EH (cell line): Measurements from ENCODE around the gene KCNJ2.

Experiments used
- DNase-seq: peaks from one replicate; pipeline ENCODE4 v3.0.0-alpha.2; 2015; ENCODE audit warnings: low read depth

The KCNJ2 gene

DNA sequence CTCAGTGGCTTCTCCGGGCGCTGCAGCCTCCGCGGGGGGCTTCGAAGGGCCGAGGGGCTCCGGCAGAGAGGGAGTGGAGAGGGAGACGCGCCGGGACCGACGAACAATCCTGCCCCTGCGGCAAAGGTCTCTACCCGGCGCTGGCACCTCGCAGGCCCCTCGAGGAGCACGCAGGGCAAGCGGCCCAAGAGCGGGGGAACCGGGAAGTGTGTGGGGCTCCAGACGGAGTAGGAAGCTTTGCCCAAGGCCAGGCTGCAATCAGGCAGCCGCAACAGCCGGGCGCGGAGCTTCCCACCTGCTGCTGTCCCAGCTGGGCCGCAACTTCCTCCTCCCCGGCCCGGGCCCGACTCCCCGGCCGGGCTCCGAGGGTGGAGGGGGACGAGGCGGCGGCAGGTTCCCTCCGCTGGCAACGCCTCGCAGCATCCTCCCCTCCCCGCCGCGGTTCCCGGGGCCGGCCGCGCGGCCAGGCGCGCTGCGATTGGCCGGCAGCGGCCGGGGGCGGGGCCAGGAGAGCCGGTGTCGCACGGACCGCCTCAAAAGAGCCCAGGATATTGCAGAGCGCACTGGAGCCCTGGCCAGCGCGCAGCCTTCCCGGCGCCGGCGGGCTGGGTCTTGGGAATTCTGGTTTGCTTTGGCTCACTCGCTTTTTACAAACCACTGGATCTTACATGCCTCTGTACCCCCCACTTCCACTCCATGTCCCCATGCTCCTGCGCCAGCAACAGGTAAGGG lies at the start of gene KCNJ2:
KCNJ2 (plus strand) TSS at position 556 of the 732 bp plus-strand sequence. CDS start 5,508 bp downstream, outside the sequence.
- DNase-seq: peak; percentile 71

- DNase-seq: no peak
Measured at GRCh38 chr17:70119545-70119944, 49.8 kb upstream of the KCNJ2 start.

DNA sequence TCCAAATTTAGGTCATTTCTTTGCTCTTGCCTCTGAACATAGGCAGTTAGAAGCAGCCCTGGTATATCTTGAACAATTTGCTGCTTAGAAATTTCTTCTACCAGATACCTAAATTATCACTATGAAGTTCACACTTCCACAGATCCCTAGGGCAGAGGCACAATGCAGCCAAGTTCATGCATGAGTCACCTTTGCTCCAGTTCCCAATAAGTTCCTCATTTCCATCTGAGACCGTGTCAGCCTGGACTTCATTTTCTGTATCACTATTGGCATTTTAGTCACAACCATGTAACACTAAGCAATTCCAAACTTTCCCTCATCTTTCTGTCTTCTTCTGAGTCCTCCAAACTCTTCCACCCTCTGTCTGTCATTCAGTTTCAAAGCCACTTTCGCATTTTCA lies 49.3 kb upstream of the KCNJ2 start:
- DNase-seq: no peak

GRCh38 chr17:70120425-70120824 lies 48.9 kb upstream of the KCNJ2 start:
- DNase-seq: no peak

GRCh38 chr17:70121126-70121525 lies 48.2 kb upstream of the KCNJ2 start:
- DNase-seq: no peak

GRCh38 chr17:70123193-70123592 lies 46.1 kb upstream of the KCNJ2 start:
- no peak for DNase-seq

DNA sequence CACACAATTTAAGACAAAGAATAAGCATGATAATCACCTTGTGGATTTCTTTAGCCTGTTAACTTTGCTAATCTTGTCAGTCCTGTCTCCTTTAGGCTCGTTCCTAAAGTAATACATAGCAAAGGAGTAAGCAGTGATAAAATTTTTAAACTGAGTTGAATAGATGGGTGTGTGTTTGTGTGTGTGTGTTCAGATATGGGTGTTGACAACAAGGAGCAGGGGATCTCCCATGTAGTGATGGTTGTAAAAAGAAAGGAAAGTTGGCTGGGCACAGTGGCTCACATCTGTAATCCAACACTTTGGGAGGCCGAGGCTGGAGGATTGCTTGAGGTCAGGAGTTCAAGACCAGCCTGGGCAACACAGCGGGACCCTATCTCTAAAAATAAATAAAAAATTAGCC lies 44.6 kb upstream of the KCNJ2 start:
- DNase-seq: no peak

- no peak for DNase-seq
Measured at GRCh38 chr17:70127221-70127873, 42.0 kb upstream of the KCNJ2 start.

GRCh38 chr17:70128727-70129238 lies 40.5 kb upstream of the KCNJ2 start:
- DNase-seq: no peak

- DNase-seq: no peak
Measured at GRCh38 chr17:70130289-70130688, 39.0 kb upstream of the KCNJ2 start.

DNA sequence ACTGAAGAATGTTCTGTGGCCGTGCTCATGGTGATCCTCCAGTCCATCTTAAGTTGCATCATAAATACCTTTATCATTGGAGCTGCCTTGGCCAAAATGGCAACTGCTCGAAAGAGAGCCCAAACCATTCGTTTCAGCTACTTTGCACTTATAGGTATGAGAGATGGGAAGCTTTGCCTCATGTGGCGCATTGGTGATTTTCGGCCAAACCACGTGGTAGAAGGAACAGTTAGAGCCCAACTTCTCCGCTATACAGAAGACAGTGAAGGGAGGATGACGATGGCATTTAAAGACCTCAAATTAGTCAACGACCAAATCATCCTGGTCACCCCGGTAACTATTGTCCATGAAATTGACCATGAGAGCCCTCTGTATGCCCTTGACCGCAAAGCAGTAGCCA lies 36.8 kb upstream of the KCNJ2 start:
- no peak for DNase-seq

DNA sequence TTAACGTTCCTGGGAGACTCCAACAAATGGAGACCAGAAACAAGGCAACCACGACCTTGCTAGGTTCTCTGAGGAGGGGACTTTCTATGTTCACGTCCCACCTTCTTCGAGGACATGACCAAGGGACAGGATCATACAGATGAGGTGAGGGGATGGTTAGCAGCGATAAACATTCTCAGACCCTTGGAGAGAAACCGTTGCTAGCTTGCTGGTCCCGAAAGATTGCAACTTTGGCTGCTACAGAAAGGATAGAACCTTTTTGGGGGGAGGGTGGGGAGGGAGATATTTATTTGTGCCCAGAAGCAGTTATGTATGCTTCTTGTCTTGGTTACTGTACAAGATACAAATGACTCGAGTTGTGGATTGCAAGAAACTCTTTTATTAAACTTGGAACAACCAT lies 35.3 kb upstream of the KCNJ2 start:
- DNase-seq: no peak

DNA sequence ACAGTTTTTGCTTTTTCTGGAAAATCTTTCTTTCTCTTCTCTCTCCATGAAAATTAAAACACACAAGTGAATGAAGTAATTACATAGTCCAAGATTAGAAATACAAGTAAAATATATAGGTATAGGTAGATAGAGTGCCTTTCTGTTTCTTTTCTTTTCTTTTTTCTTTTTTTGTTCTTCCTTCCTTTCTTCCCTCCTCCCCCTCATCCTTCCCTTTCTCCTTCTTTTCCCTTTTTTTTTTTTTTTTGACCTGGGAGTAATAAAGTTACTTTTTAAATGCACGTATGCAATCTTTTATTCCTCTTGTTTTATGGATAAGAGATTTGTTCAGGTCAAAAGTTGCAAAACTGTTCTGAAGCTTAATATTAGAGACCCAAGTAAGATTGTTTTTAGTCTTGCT lies 34.6 kb upstream of the KCNJ2 start:
- no peak for DNase-seq

DNA sequence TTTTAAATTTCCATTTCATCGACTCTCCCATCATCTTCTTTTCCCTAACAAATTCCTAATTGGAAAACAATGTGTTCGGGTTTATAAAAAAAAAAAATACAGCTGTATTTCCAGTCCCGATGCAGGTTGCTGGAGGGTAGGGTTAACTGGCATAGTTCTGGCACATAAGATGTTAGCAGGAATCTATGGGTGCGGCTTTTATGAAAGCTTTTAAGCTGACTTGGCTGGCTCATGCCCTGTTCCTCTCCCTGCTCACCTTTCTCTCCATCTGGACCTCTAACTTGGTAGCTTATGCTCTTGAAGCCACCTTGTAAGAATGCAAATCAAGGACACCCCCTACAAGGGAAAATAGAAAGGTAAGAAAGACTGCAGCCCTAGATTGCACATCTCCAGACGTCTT lies 33.2 kb upstream of the KCNJ2 start:
- DNase-seq: no peak

DNA sequence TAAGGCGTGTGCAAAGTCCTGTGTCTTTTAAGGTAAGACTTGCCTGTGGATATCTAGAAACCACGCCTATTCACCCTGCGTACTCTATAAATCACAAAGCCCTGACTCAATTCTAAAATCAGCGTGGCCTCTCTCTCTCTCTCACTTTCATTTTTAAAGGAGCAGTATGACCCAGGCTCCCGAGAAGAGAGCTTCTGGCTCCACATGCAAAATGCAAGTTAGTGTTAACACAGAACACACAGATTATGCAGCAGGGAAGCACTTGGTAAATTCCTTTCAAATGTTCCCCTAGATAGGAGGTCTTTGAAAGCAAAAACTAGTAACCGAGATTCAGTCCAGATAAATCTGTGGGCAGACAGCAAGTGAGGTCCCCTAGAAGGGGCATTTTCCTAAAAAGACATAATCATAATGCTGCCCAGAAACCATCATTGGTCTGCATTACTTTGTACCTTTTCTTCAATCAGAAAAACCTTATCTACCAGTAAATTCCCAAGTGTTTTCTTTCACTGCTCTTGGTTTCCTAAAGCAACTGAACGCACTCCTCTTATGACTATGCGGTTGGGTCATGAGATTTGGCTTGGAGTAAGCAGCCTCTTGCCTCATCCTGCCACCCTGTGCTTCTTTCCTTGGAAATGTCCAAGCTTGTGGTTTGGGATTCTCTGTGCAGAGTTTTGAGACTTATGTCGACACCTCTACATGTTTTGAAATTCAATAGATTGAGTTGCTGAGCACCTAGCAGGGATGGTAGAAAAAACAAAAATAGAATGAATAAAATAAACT lies 31.7 kb upstream of the KCNJ2 start:
- DNase-seq: peak; percentile 66

- peak; percentile 41 for DNase-seq
Measured at GRCh38 chr17:70138291-70138865, 31.0 kb upstream of the KCNJ2 start.

DNA sequence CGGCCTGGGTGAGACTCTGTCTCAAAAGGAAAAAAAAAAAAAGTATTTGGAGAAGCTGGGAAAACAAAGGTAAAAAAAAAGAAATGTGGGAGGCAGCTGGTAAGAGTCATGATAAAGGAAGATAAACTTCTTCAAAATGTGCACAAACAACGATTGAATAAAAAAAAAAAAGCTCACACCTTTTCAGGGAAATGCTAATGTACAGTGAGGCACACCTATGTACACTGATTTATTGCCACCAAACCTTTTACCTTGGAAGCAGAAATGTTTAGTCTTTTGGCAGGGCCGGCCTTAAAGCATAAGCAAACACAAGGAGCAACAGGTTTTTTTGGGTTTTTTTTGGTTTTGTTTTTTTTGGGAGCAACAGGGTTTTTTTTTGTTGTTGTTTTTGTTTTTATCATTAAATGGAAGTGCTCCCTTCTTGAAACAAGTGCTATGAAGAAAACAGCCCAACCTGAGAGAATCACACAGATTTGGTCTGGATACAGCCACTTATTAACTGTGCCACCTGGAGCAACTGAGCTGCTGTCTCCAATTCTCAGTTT lies 29.8 kb upstream of the KCNJ2 start:
- no peak for DNase-seq

GRCh38 chr17:70144260-70144846 lies 25.0 kb upstream of the KCNJ2 start:
- peak; percentile 55 for DNase-seq

- no peak for DNase-seq
Measured at GRCh38 chr17:70153210-70153609, 16.1 kb upstream of the KCNJ2 start.

DNA sequence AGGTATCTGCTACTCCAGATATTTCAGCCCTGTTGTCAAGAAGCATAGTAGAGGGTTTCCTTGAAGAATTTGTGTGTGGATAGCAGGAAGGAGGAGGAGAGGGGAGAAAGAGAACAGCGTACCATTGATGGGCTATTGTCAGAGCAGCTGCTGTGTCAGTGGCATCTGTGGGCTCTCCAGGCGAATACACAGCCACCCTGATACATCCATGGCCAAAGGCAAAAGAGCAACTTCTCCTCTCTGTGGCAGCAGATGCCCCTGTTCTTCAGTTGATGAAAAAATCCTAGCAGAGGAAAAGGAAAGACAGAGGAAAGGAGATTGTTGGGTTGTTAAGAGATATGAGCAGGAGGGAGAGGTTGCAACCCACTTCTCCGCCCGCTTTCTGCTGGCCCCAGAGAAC lies 12.2 kb upstream of the KCNJ2 start:
- no peak for DNase-seq

DNA sequence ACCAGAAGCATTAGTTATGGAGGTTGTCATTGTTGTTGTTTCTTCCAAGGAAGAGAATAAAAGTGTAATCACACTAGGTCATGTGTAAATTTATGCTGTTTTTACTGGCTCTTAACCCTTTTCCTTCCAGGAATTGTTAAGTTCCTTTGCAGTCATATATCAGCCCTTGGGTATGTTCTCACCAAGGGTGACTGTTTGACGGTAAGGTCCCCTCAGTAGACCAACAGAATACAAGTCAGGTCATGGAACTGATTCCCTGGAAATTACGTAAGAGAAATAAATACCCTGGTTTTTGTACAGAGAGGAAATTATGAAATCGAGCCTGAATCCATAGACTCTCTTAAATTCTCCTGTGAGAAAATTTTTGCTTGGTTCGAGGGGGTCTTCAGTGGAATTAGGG lies 11.2 kb upstream of the KCNJ2 start:
- DNase-seq: no peak

GRCh38 chr17:70158591-70158990 lies 10.7 kb upstream of the KCNJ2 start:
- DNase-seq: no peak
